Body of pancreas (tissue), 4 donors: Measurements from ENCODE around the gene TRPM3.

ENCODE experiments used
- POLR2A ChIP-seq, 3 donors: fragments of 450-650 bp; IDR thresholded peaks; one replicate each; pipeline ENCODE4 v1.6.1; 2016; ENCODE audit warnings: antibody characterized with exemption in 3 of 3, mild to moderate bottlenecking in 2 of 3
- TF ChIP-seq, protein P1 (sequence below), 7 experiments: fragments of 450-650 bp in 4 of 7; fragments of 200-600 bp in 3 of 7; sonication (generic) in 3 of 7; IDR thresholded peaks; one replicate each; pipeline ENCODE4 v1.5.1; 2016 to 2019; ENCODE audit warnings: antibody characterized with exemption in 7 of 7

GRCh38 chr9:70488793-70489105, 632.7 kb downstream of the TRPM3 start:
- TF ChIP-seq, protein P1, sequence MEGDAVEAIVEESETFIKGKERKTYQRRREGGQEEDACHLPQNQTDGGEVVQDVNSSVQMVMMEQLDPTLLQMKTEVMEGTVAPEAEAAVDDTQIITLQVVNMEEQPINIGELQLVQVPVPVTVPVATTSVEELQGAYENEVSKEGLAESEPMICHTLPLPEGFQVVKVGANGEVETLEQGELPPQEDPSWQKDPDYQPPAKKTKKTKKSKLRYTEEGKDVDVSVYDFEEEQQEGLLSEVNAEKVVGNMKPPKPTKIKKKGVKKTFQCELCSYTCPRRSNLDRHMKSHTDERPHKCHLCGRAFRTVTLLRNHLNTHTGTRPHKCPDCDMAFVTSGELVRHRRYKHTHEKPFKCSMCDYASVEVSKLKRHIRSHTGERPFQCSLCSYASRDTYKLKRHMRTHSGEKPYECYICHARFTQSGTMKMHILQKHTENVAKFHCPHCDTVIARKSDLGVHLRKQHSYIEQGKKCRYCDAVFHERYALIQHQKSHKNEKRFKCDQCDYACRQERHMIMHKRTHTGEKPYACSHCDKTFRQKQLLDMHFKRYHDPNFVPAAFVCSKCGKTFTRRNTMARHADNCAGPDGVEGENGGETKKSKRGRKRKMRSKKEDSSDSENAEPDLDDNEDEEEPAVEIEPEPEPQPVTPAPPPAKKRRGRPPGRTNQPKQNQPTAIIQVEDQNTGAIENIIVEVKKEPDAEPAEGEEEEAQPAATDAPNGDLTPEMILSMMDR (IDR thresholded peaks at IDR 0.05): no peak
- TF ChIP-seq POLR2A (IDR thresholded peaks at IDR 0.05): no peak
